Hepatocyte (in vitro differentiated cells): ENCODE measurements around the gene RBM23. TPM values are rescaled to one million over a fixed set of nuclear protein-coding genes. Genes with fewer than 3 reads are reported as not detected.

Experiments
- DNase-seq: peaks from one replicate; pipeline ENCODE4 v3.0.0-alpha.2; 2016; ENCODE audit warnings: low spot score
- H2AFZ ChIP-seq: fragments of 200-600 bp; sonication (generic); 2 replicates; pipeline ENCODE4 v1.6.0; 2016; ENCODE audit warnings: antibody characterized with exemption, mild to moderate bottlenecking
- H3K27ac ChIP-seq: fragments of 200-600 bp; sonication (generic); 2 replicates; pipeline ENCODE4 v1.5.1; 2016; ENCODE audit warnings: mild to moderate bottlenecking
- H3K27me3 ChIP-seq: fragments of 200-600 bp; sonication (generic); 2 replicates; pipeline ENCODE4 v1.6.1; 2016
- H3K36me3 ChIP-seq: fragments of 200-600 bp; sonication (generic); replicated peaks from 2 replicates; pipeline ENCODE4 v1.5.1; 2016; ENCODE audit warnings: low read depth; ENCODE audit not compliant: insufficient read depth
- H3K4me1 ChIP-seq: fragments of 200-600 bp; sonication (generic); 2 replicates; pipeline ENCODE4 v1.5.1; 2016; ENCODE audit warnings: mild to moderate bottlenecking, moderate library complexity; ENCODE audit not compliant: insufficient read depth
- H3K4me2 ChIP-seq: fragments of 200-600 bp; sonication (generic); 2 replicates; pipeline ENCODE4 v1.6.0; 2016
- H3K4me3 ChIP-seq: fragments of 200-600 bp; sonication (generic); 2 replicates; pipeline ENCODE4 v1.5.1; 2016; ENCODE audit warnings: mild to moderate bottlenecking
- H3K79me2 ChIP-seq: fragments of 200-600 bp; sonication (generic); 2 replicates; pipeline ENCODE4 v1.6.0; 2017; ENCODE audit warnings: mild to moderate bottlenecking
- H3K9me2 ChIP-seq: fragments of 200-600 bp; sonication (generic); replicated peaks from 2 replicates; pipeline ENCODE4 v1.6.0; 2017; ENCODE audit warnings: mild to moderate bottlenecking; ENCODE audit not compliant: insufficient read depth
- H3K9me3 ChIP-seq: fragments of 200-600 bp; sonication (generic); 2 replicates; pipeline ENCODE4 v1.5.1; 2016; ENCODE audit warnings: low read depth, mild to moderate bottlenecking
- H4K20me1 ChIP-seq: fragments of 200-600 bp; sonication (generic); 2 replicates; pipeline ENCODE4 v1.6.0; 2016; ENCODE audit warnings: mild to moderate bottlenecking; ENCODE audit not compliant: insufficient read depth, poor library complexity, severe bottlenecking
- EZH2 ChIP-seq: fragments of 200-600 bp; sonication (generic); IDR thresholded peaks from 2 replicates; pipeline ENCODE4 v1.6.1; 2016; ENCODE audit warnings: antibody characterized with exemption, mild to moderate bottlenecking, borderline replicate concordance
- EZH2phosphoT487 ChIP-seq: fragments of 200-600 bp; sonication (generic); IDR thresholded peaks from one replicate; pipeline ENCODE4 v1.6.1; 2018; ENCODE audit warnings: antibody characterized with exemption, mild to moderate bottlenecking, low read depth, moderate library complexity; ENCODE audit not compliant: unreplicated experiment, severe bottlenecking
- WGBS: methylation state at CpG from one replicate; pipeline ENCODE4 v1.1.6; 2016; ENCODE audit warnings: low lambda C conversion rate; ENCODE audit errors: missing lambda C conversion rate; 5-methylcytosine and 5-hydroxymethylcytosine counted together
- polyA plus RNA-seq: library from polyadenylated mRNA; unstranded; fragments of >200 nt; fragmentation: Nextera tagmentation; extraction: Ambion mirVana; gene quantifications from 2 replicates; pipeline ENCODE4 v1.2.1, GENCODE V29; 2016
- total RNA-seq: library from RNA; depleted of rRNA; stranded (reverse); fragments of >200 nt; gene quantifications from 2 replicates; pipeline ENCODE4 v1.2.3, GENCODE V29; 2014
- TF ChIP-seq, protein P1 (sequence below): fragments of 200-600 bp; sonication (generic); IDR thresholded peaks from 2 replicates; pipeline ENCODE4 v1.5.1; 2016; ENCODE audit warnings: antibody characterized with exemption, mild to moderate bottlenecking; ENCODE audit not compliant: poor library complexity

RBM23 gene
- total and polyA plus RNA-seq, 2 experiments from 2014 or later, result 74.1 to 236 TPM

GRCh38 chr14:22882529-22883172 lies 36.3 kb downstream of the RBM23 start:
- Histone ChIP-seq H3K79me2 (no peaks in the 10 kb centered on the region), H3K9me3 (no peaks in the 10 kb centered on the region), H4K20me1 (no peaks in the 10 kb centered on the region), H3K27me3 (no peaks in the 10 kb centered on the region), H3K4me1 (peaks cover 30% of the 10 kb centered on the region), H3K9me2 (no peaks in the 10 kb centered on the region), H3K27ac (peak overlapping the region; percentile 60), H2AFZ (peak overlapping the region; percentile 42), H3K4me3 (no peak overlapping the region), H3K4me2 (peak overlapping the region; percentile 80), H3K36me3 (no peaks in the 10 kb centered on the region)
- 38% methylated on average over 6 of the region's 6 CpGs for WGBS
- DNase-seq, result peak; percentile 90
- TF ChIP-seq, protein P1, sequence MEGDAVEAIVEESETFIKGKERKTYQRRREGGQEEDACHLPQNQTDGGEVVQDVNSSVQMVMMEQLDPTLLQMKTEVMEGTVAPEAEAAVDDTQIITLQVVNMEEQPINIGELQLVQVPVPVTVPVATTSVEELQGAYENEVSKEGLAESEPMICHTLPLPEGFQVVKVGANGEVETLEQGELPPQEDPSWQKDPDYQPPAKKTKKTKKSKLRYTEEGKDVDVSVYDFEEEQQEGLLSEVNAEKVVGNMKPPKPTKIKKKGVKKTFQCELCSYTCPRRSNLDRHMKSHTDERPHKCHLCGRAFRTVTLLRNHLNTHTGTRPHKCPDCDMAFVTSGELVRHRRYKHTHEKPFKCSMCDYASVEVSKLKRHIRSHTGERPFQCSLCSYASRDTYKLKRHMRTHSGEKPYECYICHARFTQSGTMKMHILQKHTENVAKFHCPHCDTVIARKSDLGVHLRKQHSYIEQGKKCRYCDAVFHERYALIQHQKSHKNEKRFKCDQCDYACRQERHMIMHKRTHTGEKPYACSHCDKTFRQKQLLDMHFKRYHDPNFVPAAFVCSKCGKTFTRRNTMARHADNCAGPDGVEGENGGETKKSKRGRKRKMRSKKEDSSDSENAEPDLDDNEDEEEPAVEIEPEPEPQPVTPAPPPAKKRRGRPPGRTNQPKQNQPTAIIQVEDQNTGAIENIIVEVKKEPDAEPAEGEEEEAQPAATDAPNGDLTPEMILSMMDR, result no peak
- TF ChIP-seq EZH2 (no peak), EZH2phosphoT487 (no peak)

GRCh38 chr14:22882064-22882463 lies 36.9 kb downstream of the RBM23 start:
- Histone ChIP-seq H3K4me2 (peak overlapping the region; percentile 80), H3K4me3 (no peak overlapping the region), H4K20me1 (no peaks in the 10 kb centered on the region), H3K27me3 (no peaks in the 10 kb centered on the region), H2AFZ (no peak overlapping the region), H3K79me2 (no peaks in the 10 kb centered on the region), H3K4me1 (peaks cover 29% of the 10 kb centered on the region), H3K27ac (peak overlapping the region; percentile 60), H3K36me3 (no peaks in the 10 kb centered on the region), H3K9me3 (no peaks in the 10 kb centered on the region), H3K9me2 (no peaks in the 10 kb centered on the region)
- WGBS, result 59% methylated on average over 7 of the region's 7 CpGs
- TF ChIP-seq, protein P1, result no peak
- no peak for DNase-seq

- no peak overlapping the region for H2AFZ ChIP-seq
- DNase-seq, result no peak
- 88% methylated on average over 8 of the region's 8 CpGs for WGBS
- no peaks in the 10 kb centered on the region for H3K27me3 ChIP-seq
- H3K4me3 ChIP-seq, result no peak overlapping the region
- no peaks in the 10 kb centered on the region for H3K9me3 ChIP-seq
- H3K4me1 ChIP-seq, result peaks cover 13% of the 10 kb centered on the region
- H3K79me2 ChIP-seq, result peaks cover 14% of the 10 kb centered on the region
- H3K36me3 ChIP-seq, result no peaks in the 10 kb centered on the region
- H3K9me2 ChIP-seq, result no peaks in the 10 kb centered on the region
- H3K27ac ChIP-seq, result no peak overlapping the region
- H3K4me2 ChIP-seq, result no peak overlapping the region
- TF ChIP-seq EZH2 (no peak), EZH2phosphoT487 (no peak)
- TF ChIP-seq, protein P1, result no peak
- H4K20me1 ChIP-seq, result no peaks in the 10 kb centered on the region
Observed at GRCh38 chr14:22878271-22879246, 40.4 kb downstream of the RBM23 start.
